K562 (cell line): ENCODE results near the gene PALLD. TPM values are rescaled to one million over a fixed set of nuclear protein-coding genes. Genes with fewer than 3 reads are reported as not detected.

Experiments
- ATAC-seq: fragments of 200-7000 bp; cut with Tn5 transposase; 3 replicates; pipeline ENCODE4 v1.9.1; 2020; ENCODE audit warnings: moderate library complexity
- BruUV-seq: library from RNA; stranded (reverse); fragments of 400-500 nt; replicated peaks from 2 replicates; lab custom pipeline; 2021; lab: Mats Ljungman, UMichigan
- CTCF ChIA-PET: fragments of 300-600 bp; formaldehyde crosslinking; extraction: SDS; loops from one replicate; lab custom pipeline; 2021; ENCODE audit warnings: low intra/inter-chr PET ratio; lab: Yijun Ruan, JAX
- POLR2A ChIA-PET: fragments of 300-600, 350-650 bp; sonication (Branson Sonifier 250); formaldehyde crosslinking; extraction: SDS; loops from one replicate; lab custom pipeline; 2021; ENCODE audit warnings: antibody characterized with exemption, inconsistent platforms; lab: Yijun Ruan, JAX
- DNase-seq, 4 experiments: peaks; one replicate each; pipeline versions ENCODE4 v3.0.0 to v3.0.0-alpha.2; 2011 to 2018; ENCODE audit warnings: low spot score in 3 of 4, mixed read lengths in 3 of 4; ENCODE audit errors: extremely low read depth in 1 of 4
- FAIRE-seq: peaks from 2 replicates; lab custom pipeline; 2011; peaks lifted over from hg19 to GRCh38; lab: Jason Lieb, UNC
- H2AFZ ChIP-seq: 2 replicates; pipeline ENCODE4 v1.6.0; 2011; ENCODE audit warnings: low read depth, low read length, control low read depth, inconsistent platforms
- H3K27ac ChIP-seq: fragments of 200-600 bp; 3 replicates; pipeline ENCODE4 v1.8.0; 2011; ENCODE audit warnings: low read depth, mild to moderate bottlenecking, control low read depth, inconsistent platforms, low read length, moderate library complexity, mixed read lengths; ENCODE audit errors: extremely low read depth
- H3K27me3 ChIP-seq, 2 experiments: fragments of 300-600 bp in 1 of 2; 2 replicates in 1 of 2; 3 replicates in 1 of 2; pipeline versions ENCODE4 v1.6.0 to v1.8.0; 2011; ENCODE audit warnings: inconsistent platforms in 2 of 2, low read length in 2 of 2, mild to moderate bottlenecking in 1 of 2, mixed read lengths in 1 of 2, moderate library complexity in 1 of 2; ENCODE audit not compliant: control insufficient read depth in 2 of 2, insufficient read depth in 2 of 2
- H3K36me3 ChIP-seq: fragments of 300-600 bp; 3 replicates; pipeline ENCODE4 v1.8.0; 2011; ENCODE audit warnings: mild to moderate bottlenecking, low read length, inconsistent platforms; ENCODE audit not compliant: control insufficient read depth, insufficient read depth
- H3K4me1 ChIP-seq, 2 experiments: fragments of 200-600 bp in 1 of 2; replicated peaks in 1 of 2; 2 replicates in 1 of 2; 3 replicates in 1 of 2; pipeline versions ENCODE4 v1.5.1 to v1.8.0; 2011; ENCODE audit warnings: inconsistent platforms in 2 of 2, low read length in 2 of 2, mild to moderate bottlenecking in 1 of 2, mixed read lengths in 1 of 2, moderate library complexity in 1 of 2; ENCODE audit not compliant: control insufficient read depth in 2 of 2, insufficient read depth in 2 of 2
- H3K4me2 ChIP-seq: 2 replicates; pipeline ENCODE4 v1.6.1; 2011; ENCODE audit warnings: low read length, control low read depth, inconsistent platforms, mixed read lengths; ENCODE audit not compliant: insufficient read depth
- H3K4me3 ChIP-seq: fragments of 200-600 bp; sonication (generic), shearing (Covaris generic); 2 replicates; pipeline ENCODE4 v1.5.1; 2016; ENCODE audit warnings: control low read depth, inconsistent platforms
- H3K79me2 ChIP-seq: fragments of 200-600 bp; 3 replicates; pipeline ENCODE4 v1.8.0; 2011; ENCODE audit warnings: low read length, inconsistent platforms; ENCODE audit not compliant: control insufficient read depth, insufficient read depth
- H3K9ac ChIP-seq, 2 experiments: 2 replicates each; pipeline versions ENCODE4 v1.6.0 to v1.6.1; 2011; ENCODE audit warnings: low read depth in 2 of 2, low read length in 2 of 2, control low read depth in 1 of 2, inconsistent platforms in 1 of 2, mild to moderate bottlenecking in 1 of 2, mixed read lengths in 1 of 2; ENCODE audit not compliant: insufficient read depth in 1 of 2
- H3K9me1 ChIP-seq: one replicate; pipeline ENCODE4 v1.6.0; 2011; ENCODE audit warnings: inconsistent platforms, mild to moderate bottlenecking, low read length, moderate library complexity; ENCODE audit not compliant: control insufficient read depth, insufficient read depth
- H3K9me3 ChIP-seq: replicated peaks from 2 replicates; pipeline ENCODE4 v1.5.1; 2011; ENCODE audit warnings: low read depth, low read length, inconsistent platforms; ENCODE audit not compliant: control insufficient read depth, insufficient read depth
- H4K20me1 ChIP-seq: replicated peaks from 2 replicates; pipeline ENCODE4 v1.6.1; 2011; ENCODE audit warnings: low read length, inconsistent platforms, mixed read lengths; ENCODE audit not compliant: control insufficient read depth, insufficient read depth
- CAMTA2 ChIP-seq: fragments of 250-450 bp; sonication (Bioruptor Pico); conservative IDR thresholded peaks from 2 replicates; pipeline ENCODE4 v1.5.1; 2022
- CHCHD3 ChIP-seq: fragments of 250-450 bp; sonication (Bioruptor Pico); IDR thresholded peaks from 2 replicates; pipeline ENCODE4 v2.1.2; 2022; ENCODE audit warnings: mild to moderate bottlenecking
- DDX20 ChIP-seq: fragments of 450-650 bp; IDR thresholded peaks from 2 replicates; pipeline ENCODE4 v1.6.1; 2016; ENCODE audit warnings: missing genetic modification characterization, low read depth, mild to moderate bottlenecking, missing compliant biosample characterization, moderate library complexity
- ELF2 ChIP-seq: fragments of 250-450 bp; sonication (Bioruptor Pico); IDR thresholded peaks from 2 replicates; pipeline ENCODE4 v1.5.0; 2021; ENCODE audit warnings: mild to moderate bottlenecking
- FOSL1 ChIP-seq: fragments of 200-800 bp; sonication (Bioruptor generic); conservative IDR thresholded peaks from 2 replicates; pipeline ENCODE4 v1.6.1; 2016; ENCODE audit warnings: missing genetic modification characterization, missing compliant biosample characterization
- HMGN3 ChIP-seq: IDR thresholded peaks from 2 replicates; pipeline ENCODE4 v1.6.1; 2011; ENCODE audit warnings: borderline replicate concordance, low read depth, mild to moderate bottlenecking, mixed read lengths, low read length; ENCODE audit not compliant: insufficient read length; ENCODE audit errors: extremely low read depth
- HNRNPLL ChIP-seq: fragments of 200-400 bp; formaldehyde crosslinking; IDR thresholded peaks from 2 replicates; pipeline ENCODE4 v1.6.1; 2017; ENCODE audit warnings: low read length, low read depth, mild to moderate bottlenecking; ENCODE audit not compliant: poor library complexity, severe bottlenecking
- SP1 ChIP-seq: sonication (generic); formaldehyde crosslinking; IDR thresholded peaks from 2 replicates; pipeline ENCODE4 v1.8.1; 2022; ENCODE audit warnings: mild to moderate bottlenecking, missing genetic modification reagents
- SRF ChIP-seq, 2 experiments: fragments of 250-450, 450-650 bp in 1 of 2; sonication (Bioruptor Pico) in 1 of 2; sonication (generic) in 1 of 2; formaldehyde crosslinking; IDR thresholded peaks; 2 replicates each; pipeline versions ENCODE4 v1.5.0 to v1.5.1; 2020 to 2022; ENCODE audit warnings: mild to moderate bottlenecking in 1 of 2, missing genetic modification reagents in 1 of 2
- U2AF1 ChIP-seq: fragments of 200-400 bp; formaldehyde crosslinking; optimal IDR thresholded peaks from 2 replicates; pipeline ENCODE3; 2017; ENCODE audit warnings: mild to moderate bottlenecking, low read depth, low read length, moderate library complexity
- XRCC4 ChIP-seq: IDR thresholded peaks from one replicate; pipeline ENCODE4 v1.6.1; 2011; ENCODE audit not compliant: insufficient read depth, insufficient read length; ENCODE audit errors: extremely low read depth
- ZNF436 ChIP-seq: fragments of 250-450, 450-650 bp; sonication (Bioruptor Pico); formaldehyde crosslinking; IDR thresholded peaks from 2 replicates; pipeline ENCODE4 v1.7.0; 2020; ENCODE audit warnings: mild to moderate bottlenecking
- WGBS: fragments of 100-300 bp; shearing (Covaris generic); methylation state at CpG from one replicate; pipeline ENCODE4 v1.1.6; 2016; ENCODE audit warnings: low coverage, mixed read lengths; ENCODE audit not compliant: insufficient coverage; ENCODE audit errors: missing lambda C conversion rate; 5-methylcytosine and 5-hydroxymethylcytosine counted together
- in situ Hi-C: fragments of 300-500 bp; cut with MboI; formaldehyde crosslinking; loops from 4 replicates; pipeline ENCODE4 v1.15.0; 2018; ENCODE audit warnings: inconsistent platforms, mixed read lengths
- intact Hi-C: fragments of 100-400 bp; cut with micrococcal nuclease; formaldehyde crosslinking; loops from 2 replicates; pipeline ENCODE4 v1.14.2; 2022
- polyA plus RNA-seq, 8 experiments: library from polyadenylated mRNA; depleted of rRNA in 4 of 8; stranded (reverse) in 5 of 8; unstranded in 3 of 8; fragments of >200 nt; fragmentation: Nextera tagmentation in 2 of 8; fragmentation: Illumina TruSeq in 1 of 8; extraction: Ambion mirVana in 2 of 8; extraction: Trizol in 1 of 8; gene quantifications; 2 replicates each; pipeline versions ENCODE4 v1.2.1 to v1.2.3, GENCODE V29; 2011 to 2014; ENCODE audit warnings: inconsistent platforms in 1 of 8, missing spikeins in 1 of 8
- total RNA-seq, 7 experiments: library from RNA; depleted of rRNA in 6 of 7; stranded (reverse); fragments of >200 nt in 6 of 7; fragmentation: Illumina TruSeq in 2 of 7; extraction: Trizol in 2 of 7; gene quantifications; 2 replicates each; pipeline versions ENCODE4 v1.2.1 to v1.2.3, GENCODE V29; 2011 to 2021; ENCODE audit warnings: low replicate concordance in 1 of 7
- TF ChIP-seq, protein P1 (sequence below): fragments of 450-650 bp; formaldehyde crosslinking; IDR thresholded peaks from 2 replicates; pipeline ENCODE4 v1.4.0; 2022; ENCODE audit warnings: missing genetic modification characterization
- TF ChIP-seq, protein P2 (sequence below): fragments of 450-650 bp; IDR thresholded peaks from 2 replicates; pipeline ENCODE4 v1.6.1; 2017; ENCODE audit warnings: mild to moderate bottlenecking, moderate library complexity

The PALLD gene
- total and polyA plus RNA-seq, 9 of the 15 experiments (the other 6 are each of a cell fraction or from before 2014, with no cell fraction given): 0.01 to 0.35 (median 0.06) TPM; not detected in 3

DNA sequence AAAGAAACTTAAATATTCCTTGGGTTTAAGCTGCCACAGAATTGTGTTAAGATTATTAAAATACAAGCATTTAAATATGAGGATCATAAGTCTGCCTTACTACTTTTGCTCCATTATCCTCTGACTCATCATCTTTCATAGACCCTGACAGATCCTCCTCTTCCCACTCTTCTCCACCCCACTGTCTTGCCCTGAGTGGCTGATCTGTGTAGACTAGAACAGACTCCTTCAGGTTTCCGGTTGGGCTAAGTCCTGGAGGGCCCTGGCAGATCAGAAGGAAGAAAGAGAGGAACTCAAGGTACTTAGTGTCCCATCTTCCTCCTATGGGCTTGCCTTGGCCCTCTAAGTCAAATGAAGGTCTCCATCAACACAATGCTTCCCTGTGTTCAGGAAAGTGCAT lies 30.7 kb downstream of the PALLD start:
- no peaks in the 10 kb centered on the region for H3K27me3 ChIP-seq
- H2AFZ ChIP-seq: no peak overlapping the region
- no peaks in the 10 kb centered on the region for H3K4me1 ChIP-seq
- TF ChIP-seq CHCHD3 (CRISPR knock-in tag): no peak
- no peak for TF ChIP-seq SRF (CRISPR knock-in tag; IDR thresholded peaks at IDR 0.05)
- TF ChIP-seq, protein P1, sequence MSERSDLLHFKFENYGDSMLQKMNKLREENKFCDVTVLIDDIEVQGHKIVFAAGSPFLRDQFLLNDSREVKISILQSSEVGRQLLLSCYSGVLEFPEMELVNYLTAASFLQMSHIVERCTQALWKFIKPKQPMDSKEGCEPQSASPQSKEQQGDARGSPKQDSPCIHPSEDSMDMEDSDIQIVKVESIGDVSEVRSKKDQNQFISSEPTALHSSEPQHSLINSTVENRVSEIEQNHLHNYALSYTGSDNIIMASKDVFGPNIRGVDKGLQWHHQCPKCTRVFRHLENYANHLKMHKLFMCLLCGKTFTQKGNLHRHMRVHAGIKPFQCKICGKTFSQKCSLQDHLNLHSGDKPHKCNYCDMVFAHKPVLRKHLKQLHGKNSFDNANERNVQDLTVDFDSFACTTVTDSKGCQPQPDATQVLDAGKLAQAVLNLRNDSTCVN (CRISPR knock-in tag): no peak
- no peak for TF ChIP-seq DDX20 (tag)
- TF ChIP-seq SP1 (CRISPR knock-in tag): no peak
- TF ChIP-seq HMGN3: no peak
- no peak for TF ChIP-seq ZNF436
- no peak for TF ChIP-seq FOSL1
- TF ChIP-seq HNRNPLL: no peak
- TF ChIP-seq XRCC4: no peak
- no peak for TF ChIP-seq ELF2 (CRISPR knock-in tag)
- TF ChIP-seq U2AF1: no peak
- TF ChIP-seq CAMTA2 (CRISPR knock-in tag): no peak
- TF ChIP-seq, protein P2, sequence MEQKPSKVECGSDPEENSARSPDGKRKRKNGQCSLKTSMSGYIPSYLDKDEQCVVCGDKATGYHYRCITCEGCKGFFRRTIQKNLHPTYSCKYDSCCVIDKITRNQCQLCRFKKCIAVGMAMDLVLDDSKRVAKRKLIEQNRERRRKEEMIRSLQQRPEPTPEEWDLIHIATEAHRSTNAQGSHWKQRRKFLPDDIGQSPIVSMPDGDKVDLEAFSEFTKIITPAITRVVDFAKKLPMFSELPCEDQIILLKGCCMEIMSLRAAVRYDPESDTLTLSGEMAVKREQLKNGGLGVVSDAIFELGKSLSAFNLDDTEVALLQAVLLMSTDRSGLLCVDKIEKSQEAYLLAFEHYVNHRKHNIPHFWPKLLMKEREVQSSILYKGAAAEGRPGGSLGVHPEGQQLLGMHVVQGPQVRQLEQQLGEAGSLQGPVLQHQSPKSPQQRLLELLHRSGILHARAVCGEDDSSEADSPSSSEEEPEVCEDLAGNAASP: no peak
- TF ChIP-seq, all 486 proteins: peak for 0
- WGBS: 0% methylated on average over 1 of the region's 1 CpG
- in situ Hi-C loops (no loop called here), intact Hi-C loops (no loop called here)
- Histone ChIP-seq H3K79me2 (no peaks in the 10 kb centered on the region), H3K4me3 (no peak overlapping the region), H4K20me1 (no peaks in the 10 kb centered on the region), H3K4me2 (no peak overlapping the region), H3K27ac (no peak overlapping the region), H3K9me1 (no peaks in the 10 kb centered on the region), H3K36me3 (no peaks in the 10 kb centered on the region), H3K9ac (no peak overlapping the region), H3K9me3 (no peaks in the 10 kb centered on the region)
- FAIRE-seq: no peak
- ATAC-seq: no peak
- BruUV-seq: no TSS peak
- ChIA-PET CTCF (no interaction called here), POLR2A (interaction anchor here (0.6 kb wide), 1 partner anchor 1742 kb away, joined by 6 read pairs; no protein-coding TSS in a partner anchor)
- DNase-seq: no peak
